ENCODE measurements around the gene MTTP.

Gene MTTP

GRCh38 chr4:99670409-99671073, 95.9 kb downstream of the MTTP start:
- no peak for DNase-seq

Measured in CD4-positive, alpha-beta T cell treated with Interleukin-15 for 1 hour (primary cell).